Measurements from ENCODE around the gene LRRTM3. TPM values are rescaled to one million over a fixed set of nuclear protein-coding genes. Genes with fewer than 3 reads are reported as not detected.
A peak's percentile ranks its signal among the peaks of the same experiment; 100 is the strongest.

Gene LRRTM3
- total RNA-seq, 1 experiment from 2014 or later = 0.96 TPM

DNA sequence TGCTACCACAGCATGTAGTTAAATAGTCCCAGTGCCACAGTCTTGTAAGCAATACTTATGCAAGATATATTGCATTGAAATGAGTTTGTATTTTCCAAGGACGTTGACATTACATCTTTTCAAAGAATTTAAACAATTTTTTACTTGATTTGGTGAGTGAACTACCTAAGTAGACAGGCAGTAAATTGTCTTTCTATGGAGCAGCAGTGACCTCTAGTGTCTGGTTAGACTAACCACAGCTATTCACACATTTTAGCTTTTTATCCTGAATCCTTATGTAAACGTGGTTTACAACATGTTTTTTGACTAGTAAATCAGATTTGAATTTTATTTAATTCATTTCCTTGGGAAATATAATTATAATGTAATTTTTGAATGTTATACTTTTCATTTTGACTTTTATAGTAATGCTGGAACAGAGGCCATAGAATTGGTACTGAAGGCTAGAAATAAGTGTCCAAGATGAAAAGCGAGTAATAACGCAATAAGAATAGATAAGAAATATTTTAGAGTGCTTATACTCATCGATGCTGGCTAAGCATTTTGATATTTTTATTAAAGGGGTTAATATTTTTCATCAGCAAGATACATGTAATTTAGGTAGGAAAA is 5.6 kb downstream of the LRRTM3 start:
- Histone ChIP-seq H3K14ac (ENCODE audit: insufficient read depth, low read length) (no peak overlapping the region), H2BK120ac (ENCODE audit: low read depth, low read length, poor library complexity, severe bottlenecking) (no peak overlapping the region), H3K9me3 (ENCODE audit: control insufficient read depth, low read depth, low read length) (no peaks in the 10 kb centered on the region), H4K8ac (replicated peaks; ENCODE audit: insufficient read length, low read depth, low read length) (no peak overlapping the region), H2BK12ac (ENCODE audit: insufficient read length, low read depth, low read length) (no peak overlapping the region), H3K23me2 (ENCODE audit: insufficient read length, low read depth, low read length, poor library complexity, severe bottlenecking) (peaks cover 6% of the 10 kb centered on the region), H2BK20ac (ENCODE audit: low read depth, low read length, poor library complexity, severe bottlenecking) (no peak overlapping the region), H2BK15ac (ENCODE audit: low read depth, low read length) (no peak overlapping the region), H3K27me3 (ENCODE audit: insufficient read depth, low read length) (peaks cover 2% of the 10 kb centered on the region; the same call in 1 of the 2 replicates), H3K27ac (ENCODE audit: insufficient read length, low read depth, low read length) (no peak overlapping the region), H3K4ac (ENCODE audit: low read depth, low read length) (no peak overlapping the region), H4K91ac (ENCODE audit: insufficient read length, low read depth, low read length) (no peak overlapping the region), H3T11ph (ENCODE audit: low read length) (no peak overlapping the region), H3K79me2 (ENCODE audit: insufficient read depth, low read length) (no peaks in the 10 kb centered on the region), H4K20me1 (ENCODE audit: control insufficient read depth, insufficient read depth, insufficient read length) (no peaks in the 10 kb centered on the region), H2BK5ac (ENCODE audit: insufficient read length, low read length) (no peak overlapping the region), H4K5ac (ENCODE audit: insufficient read length, low read depth, low read length) (no peak overlapping the region), H3K79me1 (ENCODE audit: insufficient read depth, low read depth, low read length, poor library complexity, severe bottlenecking) (no peaks in the 10 kb centered on the region), H2AFZ (ENCODE audit: low read length) (no peak overlapping the region), H3K23ac (ENCODE audit: insufficient read length, low read depth, low read length) (no peak overlapping the region), H3K4me1 (ENCODE audit: insufficient read depth, low read length) (peaks cover 13% of the 10 kb centered on the region), H3K18ac (ENCODE audit: insufficient read length, low read depth, low read length) (no peak overlapping the region), H3K4me2 (ENCODE audit: insufficient read depth, insufficient read length, low read length) (no peak overlapping the region), H3K9ac (ENCODE audit: extremely low read depth, insufficient read length, low read length) (no peak overlapping the region), H2AK5ac (ENCODE audit: insufficient read length, low read length) (no peak overlapping the region), H3K56ac (ENCODE audit: insufficient read length, low read depth, low read length) (no peak overlapping the region)
- TF ChIP-seq, protein P1, sequence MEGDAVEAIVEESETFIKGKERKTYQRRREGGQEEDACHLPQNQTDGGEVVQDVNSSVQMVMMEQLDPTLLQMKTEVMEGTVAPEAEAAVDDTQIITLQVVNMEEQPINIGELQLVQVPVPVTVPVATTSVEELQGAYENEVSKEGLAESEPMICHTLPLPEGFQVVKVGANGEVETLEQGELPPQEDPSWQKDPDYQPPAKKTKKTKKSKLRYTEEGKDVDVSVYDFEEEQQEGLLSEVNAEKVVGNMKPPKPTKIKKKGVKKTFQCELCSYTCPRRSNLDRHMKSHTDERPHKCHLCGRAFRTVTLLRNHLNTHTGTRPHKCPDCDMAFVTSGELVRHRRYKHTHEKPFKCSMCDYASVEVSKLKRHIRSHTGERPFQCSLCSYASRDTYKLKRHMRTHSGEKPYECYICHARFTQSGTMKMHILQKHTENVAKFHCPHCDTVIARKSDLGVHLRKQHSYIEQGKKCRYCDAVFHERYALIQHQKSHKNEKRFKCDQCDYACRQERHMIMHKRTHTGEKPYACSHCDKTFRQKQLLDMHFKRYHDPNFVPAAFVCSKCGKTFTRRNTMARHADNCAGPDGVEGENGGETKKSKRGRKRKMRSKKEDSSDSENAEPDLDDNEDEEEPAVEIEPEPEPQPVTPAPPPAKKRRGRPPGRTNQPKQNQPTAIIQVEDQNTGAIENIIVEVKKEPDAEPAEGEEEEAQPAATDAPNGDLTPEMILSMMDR (conservative IDR thresholded peaks at IDR 0.05) = peak; percentile 94
- DNase-seq = no peak
- WGBS (ENCODE audit: extremely low coverage, insufficient read length, low lambda C conversion rate) = no CpG with 5 or more reads among the region's 5 CpGs
- Mint-ChIP-seq H3K4me3 (no peak overlapping the region), H3K4me1 (peaks cover 35 to 40% of the 10 kb centered on the region in 2 experiments), H3K36me3 (ENCODE audit: insufficient read depth in 1 of 3, low read depth in 3 of 3) (no peaks in the 10 kb centered on the region), H3K27me3 (ENCODE audit: low read depth) (peaks cover 30% of the 10 kb centered on the region), H3K9me3 (no peaks in the 10 kb centered on the region), H3K27ac (no peak overlapping the region)
